Esophagus squamous epithelium (tissue), 4 donors: ENCODE results near the gene GPC6.

Experiments
- CTCF ChIP-seq, 6 experiments: fragments of 450-650 bp in 4 of 6; fragments of 200-600 bp in 2 of 6; sonication (generic) in 2 of 6; IDR thresholded peaks; one replicate each; pipeline ENCODE4 v1.5.1; 2016 to 2019; ENCODE audit warnings: antibody characterized with exemption in 6 of 6, mild to moderate bottlenecking in 4 of 6, moderate library complexity in 4 of 6
- POLR2A ChIP-seq, 4 donors: fragments of 450-650 bp; IDR thresholded peaks; one replicate each; pipeline ENCODE4 v1.6.1; 2017; ENCODE audit warnings: antibody characterized with exemption in 4 of 4, mild to moderate bottlenecking in 4 of 4, moderate library complexity in 3 of 4

GRCh38 chr13:93562676-93563075 lies 336.1 kb downstream of the GPC6 start:
- no peak for TF ChIP-seq CTCF (IDR thresholded peaks at IDR 0.05)
- TF ChIP-seq POLR2A (IDR thresholded peaks at IDR 0.05) = no peak
